ENCODE results near the gene C3orf80.
"Not testable (repeated sequence)": the region's sequence is repeated elsewhere in the genome, so short reads cannot be mapped to it uniquely, and the experiment has no call there.

Gene C3orf80

DNA sequence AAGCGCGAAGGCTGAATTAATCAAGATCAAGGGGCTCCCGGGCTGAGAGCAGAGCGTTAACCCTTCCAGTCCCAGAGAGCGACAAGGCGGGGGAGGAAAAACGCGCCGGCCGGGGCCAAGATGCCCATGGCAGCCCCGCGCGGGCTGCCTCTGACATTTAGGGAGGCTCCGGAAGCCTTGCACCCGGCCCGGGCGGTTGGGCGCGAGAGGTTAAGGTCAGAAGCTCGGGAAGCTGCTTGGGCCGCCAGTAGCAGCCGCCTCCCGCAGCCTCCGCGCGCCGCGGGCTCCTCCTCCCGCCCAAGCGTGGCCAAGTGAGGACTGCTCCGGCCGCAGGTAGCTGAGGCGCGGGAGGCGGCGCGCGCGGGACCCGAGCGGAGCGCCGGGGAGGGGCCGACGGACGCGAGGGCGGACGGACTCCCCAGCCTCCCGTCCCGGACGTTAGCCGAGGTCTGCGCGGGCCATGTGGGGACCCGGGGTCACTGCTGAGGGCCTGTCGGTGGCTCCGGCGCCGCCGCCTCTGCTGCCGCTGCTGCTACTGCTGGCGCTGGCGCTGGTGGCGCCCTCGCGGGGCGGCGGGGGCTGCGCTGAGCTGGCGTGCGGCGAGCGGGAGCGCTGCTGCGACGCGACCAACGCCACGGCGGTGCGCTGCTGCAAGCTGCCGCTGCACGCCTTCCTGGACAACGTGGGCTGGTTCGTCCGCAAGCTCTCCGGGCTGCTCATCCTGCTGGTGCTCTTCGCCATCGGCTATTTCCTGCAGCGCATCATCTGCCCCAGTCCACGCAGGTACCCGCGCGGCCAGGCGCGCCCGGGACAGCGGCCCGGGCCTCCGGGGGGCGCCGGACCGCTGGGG, at the start of gene C3orf80:
Gene C3orf80, plus strand, starts transcription at position 247 of the 850 bp plus-strand sequence. Its CDS starts 214 bp downstream, at position 461.
- DNase-seq = peak; percentile 18

DNA sequence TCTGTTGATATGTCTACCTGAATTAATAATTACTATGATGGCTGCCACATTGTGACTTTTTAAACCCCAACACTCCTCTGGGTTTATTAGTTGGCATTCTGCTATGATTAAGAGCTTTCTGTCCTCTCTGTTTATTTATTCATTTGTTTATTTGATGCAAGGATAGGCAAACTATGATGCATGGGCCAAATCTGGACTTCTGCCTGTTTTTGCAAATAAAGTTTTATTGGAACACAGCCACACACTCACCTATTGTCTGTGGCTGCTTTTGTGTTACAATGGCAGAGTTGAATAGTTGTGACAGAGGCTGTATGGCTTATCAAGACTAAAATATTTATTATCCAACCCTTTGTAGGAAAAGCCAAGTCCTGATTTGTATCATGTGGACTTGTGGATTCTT, 48.3 kb upstream of the C3orf80 start:
- no peak for DNase-seq

- not testable (repeated sequence) for DNase-seq
These were observed 46.6 kb upstream of the C3orf80 start for GRCh38 chr3:160178661-160179060.

DNA sequence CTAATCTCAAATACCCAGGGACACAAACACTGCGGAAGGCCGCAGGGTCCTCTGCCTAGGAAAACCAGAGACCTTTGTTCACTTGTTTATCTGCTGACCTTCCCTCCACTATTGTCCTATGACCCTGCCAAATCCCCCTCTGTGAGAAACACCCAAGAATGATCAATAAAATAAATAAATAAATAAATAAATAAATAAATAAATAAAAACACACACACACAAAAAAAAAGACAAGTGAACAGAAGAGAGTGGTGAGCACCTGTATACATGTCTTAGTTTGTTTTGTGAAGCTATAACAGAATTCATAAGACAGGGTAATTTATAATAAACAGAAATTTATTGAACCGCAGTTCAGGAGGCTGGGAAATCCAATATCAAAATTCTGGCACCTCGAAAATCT, 45.8 kb upstream of the C3orf80 start:
- DNase-seq = not testable (repeated sequence)

GRCh38 chr3:160179906-160180305, 45.3 kb upstream of the C3orf80 start:
- DNase-seq = no peak

GRCh38 chr3:160180581-160181216, 44.5 kb upstream of the C3orf80 start:
- no peak for DNase-seq

DNA sequence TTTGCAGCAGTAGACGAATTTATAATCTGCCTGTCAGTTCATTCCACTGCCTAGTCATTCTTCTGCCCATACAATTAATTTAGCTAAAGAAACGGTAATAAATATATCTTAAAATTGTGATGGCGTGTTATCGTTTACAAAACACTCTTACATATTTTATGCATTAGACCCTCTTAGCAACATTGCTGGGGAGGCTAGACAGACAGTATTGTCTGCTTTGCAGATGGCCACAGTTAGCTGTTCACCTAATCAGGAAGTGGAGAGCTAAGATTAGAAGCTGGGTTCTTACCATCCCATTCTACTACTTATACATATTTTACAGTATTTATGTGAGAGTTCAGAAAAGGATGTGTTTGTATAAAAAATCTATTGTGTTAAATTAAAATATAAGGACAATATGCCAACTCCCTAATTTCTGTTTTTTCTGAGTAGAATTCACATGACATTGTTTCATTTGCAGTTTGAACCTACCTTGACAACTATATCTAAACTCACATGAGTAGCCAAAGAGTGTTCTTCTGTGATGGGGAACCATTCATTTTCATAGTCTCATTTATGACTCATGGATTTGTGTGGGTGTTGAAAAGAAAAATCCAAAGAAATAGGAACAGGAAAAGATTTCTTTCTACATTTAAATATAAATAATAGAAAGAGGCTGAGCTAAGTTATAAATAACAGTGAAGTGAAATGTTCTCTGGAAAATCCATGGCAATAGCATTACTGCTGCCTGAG, 41.7 kb upstream of the C3orf80 start:
- no peak for DNase-seq

GRCh38 chr3:160184655-160185054, 40.6 kb upstream of the C3orf80 start:
- no peak for DNase-seq

DNA sequence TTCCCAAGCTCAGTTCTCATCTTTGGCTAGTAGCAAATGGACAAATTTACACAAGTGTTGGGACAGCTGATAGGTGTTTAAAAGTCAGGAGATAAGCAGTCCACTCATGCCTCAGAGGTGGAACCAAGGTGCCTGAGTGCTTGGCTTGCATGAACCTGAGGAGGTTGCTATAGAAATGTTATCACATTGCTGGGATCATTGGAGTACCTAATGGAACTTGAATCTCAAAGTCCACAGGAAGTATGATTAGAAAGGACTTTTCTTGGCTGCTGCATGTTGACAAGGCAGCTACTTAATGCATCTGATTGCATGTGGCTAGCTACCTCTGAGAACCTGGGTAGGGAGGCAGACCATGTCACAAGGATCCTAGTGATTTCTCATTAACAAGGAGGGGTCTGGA, 39.5 kb upstream of the C3orf80 start:
- no peak for DNase-seq

- no peak for DNase-seq
These were observed 37.9 kb upstream of the C3orf80 start for GRCh38 chr3:160187288-160187687.

DNA sequence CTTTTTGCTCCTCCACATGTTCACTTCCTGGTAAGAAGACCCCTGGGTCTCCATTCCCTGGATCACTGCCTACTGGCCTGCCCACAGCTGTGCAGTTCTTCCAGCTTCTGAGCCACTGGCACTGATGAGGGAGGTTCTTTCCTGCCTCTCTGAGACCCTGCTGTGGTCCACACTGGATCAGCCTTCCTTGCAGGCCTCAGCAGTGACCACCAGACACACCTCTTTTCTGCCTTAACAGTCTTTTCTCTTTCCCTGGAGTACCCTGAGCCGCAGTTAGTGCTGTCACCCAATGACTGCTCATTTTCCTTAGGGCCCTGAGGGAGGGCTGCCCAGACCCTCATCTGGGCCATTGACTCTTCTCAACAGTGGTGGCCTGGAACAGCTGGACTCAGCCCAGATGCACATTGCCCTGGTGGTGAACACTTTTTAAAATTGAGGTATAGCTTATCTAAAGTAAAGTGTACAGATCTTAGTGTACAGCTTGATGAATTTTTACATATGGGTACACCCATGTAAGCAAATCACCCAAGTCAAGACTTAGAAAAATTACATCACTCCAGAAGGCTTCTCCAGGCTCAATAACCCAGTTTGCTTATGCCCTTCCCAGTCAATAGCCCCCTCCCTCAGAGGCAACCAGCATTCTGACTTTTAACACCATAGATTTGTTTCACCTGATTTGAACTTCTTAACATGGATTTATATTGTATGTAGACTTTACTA, 32.8 kb upstream of the C3orf80 start:
- no peak for DNase-seq

DNA sequence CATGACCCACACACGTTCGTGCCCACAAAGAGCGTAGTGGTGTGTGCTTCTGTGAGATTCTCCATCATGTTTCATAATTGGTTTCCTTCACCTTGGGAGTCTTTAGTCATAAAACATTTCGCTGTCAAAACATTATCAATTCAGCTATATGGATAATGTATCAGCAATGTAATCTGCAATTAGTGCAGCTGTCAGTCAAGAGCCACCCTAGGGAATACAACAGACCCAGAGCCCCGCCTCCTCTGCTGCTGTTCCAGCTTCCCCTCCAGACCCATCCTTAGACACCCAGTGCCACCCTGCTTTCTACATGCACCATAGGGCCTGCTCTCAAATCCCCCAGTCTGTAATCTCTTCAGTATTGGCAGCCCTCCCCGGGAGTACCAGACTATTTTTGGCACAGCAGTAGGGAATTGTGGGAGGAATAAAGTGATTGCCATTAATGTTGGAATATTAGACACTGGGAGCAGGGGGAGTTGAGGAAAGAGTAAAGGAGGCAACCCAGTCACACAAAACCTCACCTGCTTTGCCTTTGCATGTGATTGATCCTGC, 31.5 kb upstream of the C3orf80 start:
- no peak for DNase-seq

DNA sequence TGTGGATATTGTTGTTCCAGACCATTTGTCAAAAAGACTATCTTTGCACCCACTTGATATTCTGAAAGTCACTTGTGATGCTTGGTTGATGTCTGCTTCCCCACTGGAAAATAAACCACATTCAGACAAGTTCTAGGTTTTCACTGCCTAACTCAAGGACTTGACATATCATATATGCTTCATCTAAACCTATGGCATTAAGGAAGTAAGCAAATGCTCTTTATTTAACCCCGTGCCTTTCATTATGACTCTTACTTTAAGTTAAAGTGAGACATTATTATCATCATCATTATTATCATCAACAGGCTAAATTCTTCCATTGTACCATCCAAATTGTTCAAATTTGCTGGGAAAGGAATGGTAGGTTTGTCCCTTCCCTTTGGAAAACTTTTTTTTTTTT, 30.8 kb upstream of the C3orf80 start:
- no peak for DNase-seq

GRCh38 chr3:160195106-160195505, 30.1 kb upstream of the C3orf80 start:
- DNase-seq = no peak

DNA sequence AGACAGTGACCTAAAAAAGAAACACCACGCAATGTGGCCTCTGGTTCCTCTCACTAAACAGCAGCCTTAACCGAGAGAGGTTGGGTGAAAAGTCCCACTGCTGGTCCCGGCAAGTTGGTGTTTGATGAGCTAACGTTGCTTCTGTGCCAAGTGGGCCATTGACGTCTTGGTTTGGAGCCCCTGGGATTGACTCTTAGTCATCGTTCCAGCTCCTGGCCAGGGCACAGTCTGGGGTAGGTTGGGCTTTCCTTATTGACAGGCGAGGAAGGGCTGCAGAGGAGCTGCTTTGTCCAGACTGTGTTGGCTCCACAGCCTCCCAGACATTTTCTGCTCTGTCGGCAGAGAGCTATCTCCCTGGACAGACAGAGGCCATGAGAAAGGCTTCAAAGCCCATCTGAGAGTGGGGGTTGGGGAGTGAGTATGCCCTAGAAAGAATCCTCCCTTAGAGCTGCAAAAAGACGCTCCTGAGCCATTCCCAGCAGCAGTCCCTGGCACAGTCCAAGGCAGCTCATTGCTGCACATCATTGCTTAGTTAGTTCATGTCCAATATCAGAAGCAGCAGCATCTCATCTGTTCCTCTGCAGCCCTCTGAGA, 28.6 kb upstream of the C3orf80 start:
- DNase-seq = no peak

DNA sequence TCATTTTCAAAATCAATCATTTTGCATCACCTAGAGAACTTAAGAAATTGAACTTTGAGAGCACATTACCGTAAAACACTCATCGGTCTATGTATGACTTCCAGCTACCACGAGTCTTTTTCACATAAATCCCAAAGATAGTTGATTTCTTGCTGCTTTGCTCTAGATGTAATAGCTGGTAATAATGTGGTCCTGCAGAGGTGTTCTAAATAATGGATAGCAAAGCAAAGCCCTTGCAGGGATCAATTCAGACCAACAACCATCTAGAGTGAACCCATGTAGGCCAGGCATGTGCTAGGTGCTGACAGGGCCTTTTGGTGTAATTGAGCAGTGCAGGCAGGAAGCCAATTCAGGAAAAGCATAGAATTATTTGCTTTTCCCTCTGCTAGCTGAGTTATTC, 26.1 kb upstream of the C3orf80 start:
- no peak for DNase-seq

DNA sequence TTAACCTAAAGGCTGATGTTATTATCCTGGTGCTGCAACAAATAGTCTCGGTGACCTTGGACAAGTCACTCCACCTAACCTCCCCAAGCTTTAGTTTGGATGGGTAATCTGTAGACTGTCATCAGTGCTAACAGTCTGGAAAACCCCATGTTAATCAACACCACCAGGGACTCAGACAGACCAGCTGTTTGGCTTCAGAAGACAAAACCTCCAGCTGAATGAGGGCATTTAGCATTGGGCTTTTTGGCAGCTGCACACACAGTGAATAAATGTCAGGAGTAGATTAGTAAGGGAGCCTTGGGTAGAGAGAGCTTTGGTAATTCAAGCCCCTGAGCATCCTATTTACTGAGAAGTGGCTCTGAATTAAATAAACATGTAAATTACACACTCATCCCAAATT, 24.9 kb upstream of the C3orf80 start:
- no peak for DNase-seq

- DNase-seq = not testable (repeated sequence)
These were observed 20.7 kb upstream of the C3orf80 start for GRCh38 chr3:160204396-160205011.

- DNase-seq = no peak
These were observed 19.6 kb upstream of the C3orf80 start for GRCh38 chr3:160205606-160206005.

- DNase-seq = no peak
These were observed 14.9 kb upstream of the C3orf80 start for GRCh38 chr3:160210341-160210740.

DNA sequence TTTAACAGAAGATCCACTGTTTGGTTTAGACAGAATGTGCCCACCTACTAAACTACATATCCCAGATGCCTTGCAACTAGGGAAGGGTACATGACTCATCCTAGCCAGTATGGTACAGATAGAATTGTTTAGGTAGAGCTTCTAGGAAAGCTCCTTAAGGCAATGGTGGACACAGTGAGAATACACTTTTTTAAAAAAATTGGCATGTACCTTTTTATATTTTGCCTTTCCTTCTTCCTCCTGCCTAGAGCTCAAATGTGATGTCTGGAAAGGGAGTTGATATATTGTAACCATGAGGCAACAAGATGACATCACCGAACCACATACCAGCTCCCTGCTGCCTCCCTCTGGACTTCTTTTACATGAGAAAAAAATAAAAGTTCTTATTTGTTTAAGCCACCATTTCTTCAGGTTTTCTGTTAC, 14.4 kb upstream of the C3orf80 start:
- DNase-seq = no peak

- no peak for DNase-seq
These were observed 12.0 kb upstream of the C3orf80 start for GRCh38 chr3:160213191-160213590.

Data from activated gamma-delta T cell treated with Interleukin-2 at 50 U/mL for 16 hours (primary cell).